ENCODE data around the gene TBC1D10B. TPM values are rescaled to one million over a fixed set of nuclear protein-coding genes. Genes with fewer than 3 reads are reported as not detected.
"Not testable (repeated sequence)": the region's sequence is repeated elsewhere in the genome, so short reads cannot be mapped to it uniquely, and the experiment has no call there.

The TBC1D10B gene
- total RNA-seq, 1 donor from 2014 or later: 45.6 TPM

- Mint-ChIP-seq H3K36me3 (ENCODE audit: low read depth) (peaks cover 3% of the 10 kb centered on the region), H3K4me1 (peaks cover 49% of the 10 kb centered on the region), H3K27me3 (ENCODE audit: low read depth) (peaks cover 3% of the 10 kb centered on the region), H3K4me3 (peak overlapping the region; percentile 94), H3K27ac (ENCODE audit: unreplicated experiment) (peak overlapping the region; percentile 83), H3K9me3 (no peaks in the 10 kb centered on the region)
- DNase-seq (ENCODE audit: low read depth, low spot score): no peak
- no peak for TF ChIP-seq CTCF (conservative IDR thresholded peaks at IDR 0.05)
Measured at GRCh38 chr16:30398661-30399434, 28.6 kb upstream of the TBC1D10B start.

GRCh38 chr16:30397776-30398660, 27.7 kb upstream of the TBC1D10B start:
- Mint-ChIP-seq H3K36me3 (ENCODE audit: low read depth) (peaks cover 3% of the 10 kb centered on the region), H3K4me1 (peaks cover 53% of the 10 kb centered on the region), H3K9me3 (no peaks in the 10 kb centered on the region), H3K4me3 (peak overlapping the region; percentile 94), H3K27ac (ENCODE audit: unreplicated experiment) (no peak overlapping the region), H3K27me3 (ENCODE audit: low read depth) (peaks cover 3% of the 10 kb centered on the region)
- TF ChIP-seq CTCF (conservative IDR thresholded peaks at IDR 0.05): no peak
- no peak for DNase-seq (ENCODE audit: low read depth, low spot score)

DNA sequence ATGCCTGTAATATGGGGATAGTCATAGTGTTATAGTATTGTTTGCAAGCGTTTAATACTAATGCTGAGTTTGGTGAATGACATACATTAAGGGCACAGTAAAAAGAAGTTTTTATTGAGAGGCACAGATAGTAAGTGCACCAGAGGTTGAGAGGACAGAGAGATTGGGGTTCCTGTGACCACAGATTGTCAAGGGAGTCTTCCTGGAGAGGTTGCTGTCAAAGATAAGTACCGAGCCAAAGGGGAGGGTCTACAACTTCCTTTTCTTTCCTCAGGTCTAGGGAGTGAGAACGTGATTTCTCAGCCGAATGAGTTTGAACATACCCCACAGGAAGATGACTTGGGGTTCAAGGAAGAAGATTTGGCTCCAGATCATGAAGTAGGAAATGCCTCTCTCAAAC, 26.8 kb upstream of the TBC1D10B start:
- H3K4me3 Mint-ChIP-seq: peak overlapping the region; percentile 92
- peaks cover 3% of the 10 kb centered on the region for H3K36me3 Mint-ChIP-seq (ENCODE audit: low read depth)
- H3K27me3 Mint-ChIP-seq (ENCODE audit: low read depth): peaks cover 3% of the 10 kb centered on the region
- H3K4me1 Mint-ChIP-seq: peaks cover 59% of the 10 kb centered on the region
- H3K27ac Mint-ChIP-seq (ENCODE audit: unreplicated experiment): no peak overlapping the region
- no peak for TF ChIP-seq CTCF (conservative IDR thresholded peaks at IDR 0.05)
- H3K9me3 Mint-ChIP-seq: no peaks in the 10 kb centered on the region
- no peak for DNase-seq (ENCODE audit: low read depth, low spot score)

DNA sequence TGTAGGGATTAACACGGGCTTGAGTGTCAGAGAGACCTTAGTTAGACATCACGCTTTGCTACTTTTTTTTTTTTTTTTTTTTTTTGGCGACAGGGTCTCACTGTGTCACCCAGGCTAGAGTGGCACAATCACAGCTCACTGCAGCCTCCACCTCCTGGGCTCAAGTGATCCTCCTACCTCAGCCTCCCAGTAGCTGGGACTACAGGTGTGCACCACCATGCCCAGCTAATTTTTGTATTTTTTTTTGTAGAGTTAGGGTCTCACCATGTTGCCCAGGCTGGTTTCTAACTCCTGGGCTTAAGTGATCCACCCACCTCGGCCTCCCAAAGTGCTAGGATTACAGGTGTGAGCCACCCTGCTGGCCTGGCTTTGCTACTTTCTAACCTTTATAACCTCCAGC, 26.3 kb upstream of the TBC1D10B start:
- not testable (repeated sequence) for DNase-seq (ENCODE audit: low read depth, low spot score); H3K36me3 Mint-ChIP-seq (ENCODE audit: low read depth); H3K27me3 Mint-ChIP-seq (ENCODE audit: low read depth); H3K27ac Mint-ChIP-seq (ENCODE audit: unreplicated experiment); H3K9me3 Mint-ChIP-seq
- Mint-ChIP-seq H3K4me1 (peaks cover 57% of the 10 kb centered on the region), H3K4me3 (peak overlapping the region; percentile 92)

- H3K4me3 Mint-ChIP-seq: peak overlapping the region; percentile 92
- H3K27me3 Mint-ChIP-seq (ENCODE audit: low read depth): peaks cover 3% of the 10 kb centered on the region
- no peaks in the 10 kb centered on the region for H3K9me3 Mint-ChIP-seq
- peaks cover 54% of the 10 kb centered on the region for H3K4me1 Mint-ChIP-seq
- no peak for TF ChIP-seq CTCF (conservative IDR thresholded peaks at IDR 0.05)
- peak overlapping the region; percentile 93 for H3K27ac Mint-ChIP-seq (ENCODE audit: unreplicated experiment)
- H3K36me3 Mint-ChIP-seq (ENCODE audit: low read depth): peaks cover 3% of the 10 kb centered on the region
- DNase-seq (ENCODE audit: low read depth, low spot score): no peak
Measured at GRCh38 chr16:30395992-30396585, 25.8 kb upstream of the TBC1D10B start.

Measured in neural crest cell (in vitro differentiated cells).